Measurements from ENCODE around the gene CSMD2.

The CSMD2 gene

DNA sequence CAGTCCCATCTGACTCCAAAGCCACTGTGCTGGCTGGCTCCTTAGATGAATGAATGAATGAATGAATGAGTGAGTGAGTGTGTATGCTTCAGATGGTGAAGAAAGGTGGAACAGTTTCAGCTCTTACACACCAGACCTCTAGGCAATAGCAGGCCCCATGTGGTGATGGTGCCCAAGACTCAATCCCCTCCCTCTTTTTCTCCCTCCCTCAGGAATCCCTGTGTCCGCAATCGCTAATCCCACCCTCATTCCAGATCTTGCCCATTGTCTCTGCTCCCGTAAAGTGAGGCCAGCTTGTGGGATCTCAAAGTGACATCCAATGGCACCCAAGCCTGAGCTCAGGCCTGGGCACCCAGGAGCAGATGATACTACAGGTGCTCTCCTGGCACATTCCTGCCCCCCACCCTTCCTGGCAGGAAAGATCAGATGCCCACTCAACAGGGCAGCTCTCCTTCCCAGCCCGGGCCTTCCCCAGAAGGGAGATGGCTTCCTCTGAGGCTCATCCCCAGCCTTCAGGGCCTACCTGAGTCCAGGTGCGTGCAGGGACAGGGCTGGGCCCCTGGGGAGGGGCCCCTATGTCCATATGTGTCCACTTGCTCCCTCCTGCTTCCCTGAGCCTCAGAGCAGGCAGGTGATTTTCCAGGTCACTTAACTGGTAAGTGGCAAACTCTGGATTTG lies 194.7 kb downstream of the CSMD2 start:
- DNase-seq (ENCODE audit: low read depth, low spot score): no peak
- H3K4me3 ChIP-seq (ENCODE audit: low read depth, low read length): no peak overlapping the region
- POLR2A ChIA-PET: no interaction called here
- CTCF ChIA-PET: no interaction called here
- TF ChIP-seq, protein P1, sequence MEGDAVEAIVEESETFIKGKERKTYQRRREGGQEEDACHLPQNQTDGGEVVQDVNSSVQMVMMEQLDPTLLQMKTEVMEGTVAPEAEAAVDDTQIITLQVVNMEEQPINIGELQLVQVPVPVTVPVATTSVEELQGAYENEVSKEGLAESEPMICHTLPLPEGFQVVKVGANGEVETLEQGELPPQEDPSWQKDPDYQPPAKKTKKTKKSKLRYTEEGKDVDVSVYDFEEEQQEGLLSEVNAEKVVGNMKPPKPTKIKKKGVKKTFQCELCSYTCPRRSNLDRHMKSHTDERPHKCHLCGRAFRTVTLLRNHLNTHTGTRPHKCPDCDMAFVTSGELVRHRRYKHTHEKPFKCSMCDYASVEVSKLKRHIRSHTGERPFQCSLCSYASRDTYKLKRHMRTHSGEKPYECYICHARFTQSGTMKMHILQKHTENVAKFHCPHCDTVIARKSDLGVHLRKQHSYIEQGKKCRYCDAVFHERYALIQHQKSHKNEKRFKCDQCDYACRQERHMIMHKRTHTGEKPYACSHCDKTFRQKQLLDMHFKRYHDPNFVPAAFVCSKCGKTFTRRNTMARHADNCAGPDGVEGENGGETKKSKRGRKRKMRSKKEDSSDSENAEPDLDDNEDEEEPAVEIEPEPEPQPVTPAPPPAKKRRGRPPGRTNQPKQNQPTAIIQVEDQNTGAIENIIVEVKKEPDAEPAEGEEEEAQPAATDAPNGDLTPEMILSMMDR (IDR thresholded peaks at IDR 0.05; ENCODE audit: insufficient read depth, low read length, missing control alignments): no peak

DNA sequence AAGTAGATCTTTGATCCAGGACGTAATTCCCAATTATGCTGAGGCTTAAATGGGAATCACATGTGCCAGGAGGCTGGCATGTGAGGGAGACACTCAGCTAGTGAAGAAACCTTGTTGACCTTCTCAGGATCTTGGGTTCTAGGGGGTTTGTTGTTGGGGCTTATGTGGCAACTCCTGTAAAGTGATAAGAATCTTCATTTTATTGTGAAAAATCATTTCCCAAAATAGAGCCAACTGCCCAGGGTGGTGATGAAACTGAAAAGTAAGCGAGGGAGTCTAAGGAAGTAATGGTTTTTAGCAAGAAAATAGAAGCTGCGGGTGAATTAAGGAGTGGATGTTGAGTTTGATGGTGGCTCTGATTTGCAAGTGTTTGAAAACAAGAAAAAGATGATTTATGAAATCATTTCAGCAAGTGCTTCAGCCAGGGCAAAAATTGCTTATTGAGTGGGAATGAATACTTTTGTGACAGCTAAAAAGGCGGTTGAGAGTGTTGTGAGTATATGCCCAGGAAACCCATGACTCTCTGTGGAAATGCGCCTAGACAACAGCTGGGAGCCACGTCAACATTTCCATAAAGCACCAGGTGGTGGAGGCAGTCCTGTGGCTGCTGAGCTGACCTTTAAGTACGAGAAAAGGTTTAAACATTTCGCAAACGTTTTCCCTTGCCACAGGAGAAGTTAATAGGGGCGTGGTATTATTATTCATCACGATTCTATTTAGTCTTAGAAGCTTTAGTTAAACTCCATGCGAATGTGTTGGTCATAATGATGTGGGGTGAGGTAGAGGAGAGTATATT lies 198.5 kb downstream of the CSMD2 start:
- ChIA-PET CTCF (no interaction called here), POLR2A (interaction anchor here (0.7 kb wide), 1 partner anchor 17 kb away, joined by 3 read pairs; no protein-coding TSS in a partner anchor)
- no peak overlapping the region for H3K4me3 ChIP-seq (ENCODE audit: low read depth, low read length)
- DNase-seq (ENCODE audit: low read depth, low spot score): no peak
- TF ChIP-seq, protein P1 (IDR thresholded peaks at IDR 0.05; ENCODE audit: insufficient read depth, low read length, missing control alignments): no peak

DNA sequence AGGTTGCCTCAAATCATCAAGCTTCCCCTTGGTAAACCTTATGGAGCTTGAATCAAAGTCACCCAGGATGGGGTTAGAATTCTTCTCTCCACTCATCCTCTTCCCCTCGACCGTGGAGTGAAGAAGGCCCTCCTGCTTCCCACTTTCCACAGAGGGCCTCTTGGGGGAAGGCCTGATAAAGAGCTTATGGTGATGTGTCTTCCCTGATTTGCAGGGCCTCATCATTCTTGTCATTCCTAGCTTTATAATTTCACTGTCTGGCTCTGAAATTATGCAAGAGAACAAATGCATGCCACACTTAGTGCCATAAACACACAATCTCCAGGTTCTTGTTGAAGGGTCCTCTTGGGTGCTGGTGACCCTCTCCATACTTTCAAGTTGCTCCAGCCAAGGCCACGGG lies 199.9 kb downstream of the CSMD2 start:
- DNase-seq (ENCODE audit: low read depth, low spot score): no peak
- TF ChIP-seq, protein P1 (IDR thresholded peaks at IDR 0.05; ENCODE audit: insufficient read depth, low read length, missing control alignments): no peak
- H3K4me3 ChIP-seq (ENCODE audit: low read depth, low read length): no peak overlapping the region
- POLR2A ChIA-PET: no interaction called here
- CTCF ChIA-PET: no interaction called here

DNA sequence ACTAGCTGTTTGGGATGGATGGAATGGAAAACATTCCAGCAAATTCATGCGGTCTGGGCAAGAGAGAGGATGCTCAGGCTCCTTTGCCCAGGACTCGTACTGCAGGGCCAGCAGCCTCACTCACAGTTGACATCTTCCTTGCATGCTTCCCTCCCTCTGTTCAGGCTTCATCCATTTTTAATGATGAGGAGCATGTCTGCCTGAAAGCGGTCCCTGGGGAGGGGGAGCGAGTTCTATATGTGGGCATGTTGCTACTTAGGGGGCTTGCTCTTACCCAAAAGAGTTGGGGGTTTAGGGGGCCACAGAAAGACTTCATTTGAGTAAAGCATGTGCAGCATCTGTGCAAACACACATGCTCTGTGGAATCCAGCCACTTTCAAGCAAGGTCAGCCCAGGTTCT lies 203.0 kb downstream of the CSMD2 start:
- POLR2A ChIA-PET: no interaction called here

DNA sequence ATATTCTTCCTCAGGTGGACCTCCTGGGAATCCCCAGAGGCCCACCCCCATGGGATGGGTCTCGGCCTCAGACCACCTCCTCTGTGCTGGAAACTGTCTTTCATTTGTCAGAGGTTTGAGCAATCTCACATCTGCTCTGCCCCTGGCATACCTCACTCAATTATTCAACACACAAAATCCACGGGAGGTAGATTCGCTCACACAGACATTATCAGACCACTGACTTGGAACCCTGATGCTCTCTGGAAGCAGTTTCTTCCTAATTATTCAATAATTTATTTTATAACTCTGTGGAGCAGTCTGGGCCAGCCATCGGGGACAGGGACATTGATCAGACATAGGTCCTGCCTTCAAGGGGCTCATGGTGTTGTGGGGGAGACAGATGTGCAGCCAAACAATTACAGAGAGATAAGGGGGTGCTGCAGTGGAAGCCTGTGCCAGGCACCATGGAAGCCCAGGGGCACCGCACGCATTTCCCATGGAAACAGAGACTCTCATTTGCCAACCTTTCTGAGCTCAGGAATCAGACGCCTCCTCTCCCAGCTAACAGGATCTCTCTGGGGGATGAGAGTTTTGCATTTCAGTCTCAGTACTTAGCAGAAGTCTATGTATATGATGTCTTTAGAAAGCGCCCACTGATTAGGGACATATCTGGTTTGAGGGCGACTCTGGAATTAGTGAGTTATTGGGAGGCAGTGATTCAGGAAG lies 204.7 kb downstream of the CSMD2 start:
- DNase-seq (ENCODE audit: low read depth, low spot score): no peak
- CTCF ChIA-PET: no interaction called here
- H3K4me3 ChIP-seq (ENCODE audit: low read depth, low read length): no peak overlapping the region
- POLR2A ChIA-PET: no interaction called here
- TF ChIP-seq, protein P1 (IDR thresholded peaks at IDR 0.05; ENCODE audit: insufficient read depth, low read length, missing control alignments): no peak

More for the DNA sequence above, 203.0 kb downstream of the CSMD2 start:
- no peak for DNase-seq (ENCODE audit: low read depth, low spot score)
- no peak overlapping the region for H3K4me3 ChIP-seq (ENCODE audit: low read depth, low read length)
- TF ChIP-seq, protein P1 (IDR thresholded peaks at IDR 0.05; ENCODE audit: insufficient read depth, low read length, missing control alignments): no peak
- CTCF ChIA-PET: no interaction called here

DNA sequence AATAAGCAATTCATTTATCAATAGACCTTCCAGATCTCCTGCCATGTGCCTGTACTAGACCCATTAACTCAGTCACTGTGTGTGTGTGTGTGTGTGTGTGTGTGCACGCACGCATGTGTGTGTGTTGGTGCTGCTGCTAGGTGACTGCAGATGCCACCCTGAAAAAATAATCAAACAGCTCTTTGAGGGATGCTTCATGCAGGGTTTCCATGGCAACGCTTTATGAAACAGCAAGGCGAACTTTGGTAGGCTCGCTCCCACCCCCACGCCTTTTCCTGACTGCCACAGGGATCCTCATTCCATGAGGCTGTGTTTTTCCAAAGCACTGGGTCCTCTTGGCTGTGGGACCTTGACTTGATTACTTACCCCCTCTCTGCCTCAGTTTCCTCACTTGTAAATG lies 207.2 kb downstream of the CSMD2 start:
- CTCF ChIA-PET: no interaction called here
- H3K4me3 ChIP-seq (ENCODE audit: low read depth, low read length): no peak overlapping the region
- DNase-seq (ENCODE audit: low read depth, low spot score): no peak
- POLR2A ChIA-PET: no interaction called here
- TF ChIP-seq, protein P1 (IDR thresholded peaks at IDR 0.05; ENCODE audit: insufficient read depth, low read length, missing control alignments): no peak

Measured in AG04449 (cell line).